Measurements from ENCODE around the gene MND1.

- TF ChIP-seq CTCF (conservative IDR thresholded peaks at IDR 0.05; ENCODE audit: low read length) (no peak), EZH2phosphoT487 (IDR thresholded peaks at IDR 0.05; ENCODE audit: borderline replicate concordance) (no peak)
Observed at GRCh38 chr4:153418558-153418957, 74.1 kb downstream of the MND1 start.
